Skin of body (tissue), 3 donors: ENCODE measurements around the gene IGLL1. TPM values are rescaled to one million over a fixed set of nuclear protein-coding genes. Genes with fewer than 3 reads are reported as not detected.

Source experiments
- DNase-seq: peaks from one replicate; lab custom pipeline; 2025; lab: John Stamatoyannopoulos, UW
- small RNA-seq: library from RNA; depleted of rRNA; stranded (forward); fragments of <200 nt; gene quantifications from one replicate; pipeline ENCODE3, GENCODE V24; 2014; ENCODE audit warnings: low replicate concordance
- total RNA-seq: library from RNA; depleted of rRNA; stranded (reverse); fragments of >200 nt; gene quantifications from one replicate; pipeline ENCODE4 v1.2.3, GENCODE V29; 2014

IGLL1 gene
- total RNA-seq, 1 donor from 2014 or later = 0.39 TPM

DNA sequence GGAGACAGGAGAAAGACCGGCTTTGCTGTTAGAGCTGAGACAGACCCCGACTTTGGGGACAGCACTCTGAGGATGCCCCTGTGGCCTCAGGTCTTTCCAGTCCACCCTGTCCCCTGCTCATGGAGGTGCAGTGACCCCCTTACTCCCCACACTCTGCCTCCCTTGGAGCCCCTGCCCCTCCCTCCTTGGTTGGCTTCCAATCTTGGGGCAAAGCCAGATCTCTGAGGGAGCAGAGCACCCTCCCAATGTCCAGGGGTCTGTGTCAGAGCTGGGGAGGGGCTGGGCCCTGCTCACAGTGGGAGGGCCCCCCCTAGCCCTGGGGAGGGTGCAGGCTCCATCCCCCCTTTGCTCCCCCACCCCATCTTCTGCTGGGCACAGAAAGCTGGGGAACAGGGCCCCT, 50.0 kb downstream of the IGLL1 start:
- no peak for DNase-seq

DNA sequence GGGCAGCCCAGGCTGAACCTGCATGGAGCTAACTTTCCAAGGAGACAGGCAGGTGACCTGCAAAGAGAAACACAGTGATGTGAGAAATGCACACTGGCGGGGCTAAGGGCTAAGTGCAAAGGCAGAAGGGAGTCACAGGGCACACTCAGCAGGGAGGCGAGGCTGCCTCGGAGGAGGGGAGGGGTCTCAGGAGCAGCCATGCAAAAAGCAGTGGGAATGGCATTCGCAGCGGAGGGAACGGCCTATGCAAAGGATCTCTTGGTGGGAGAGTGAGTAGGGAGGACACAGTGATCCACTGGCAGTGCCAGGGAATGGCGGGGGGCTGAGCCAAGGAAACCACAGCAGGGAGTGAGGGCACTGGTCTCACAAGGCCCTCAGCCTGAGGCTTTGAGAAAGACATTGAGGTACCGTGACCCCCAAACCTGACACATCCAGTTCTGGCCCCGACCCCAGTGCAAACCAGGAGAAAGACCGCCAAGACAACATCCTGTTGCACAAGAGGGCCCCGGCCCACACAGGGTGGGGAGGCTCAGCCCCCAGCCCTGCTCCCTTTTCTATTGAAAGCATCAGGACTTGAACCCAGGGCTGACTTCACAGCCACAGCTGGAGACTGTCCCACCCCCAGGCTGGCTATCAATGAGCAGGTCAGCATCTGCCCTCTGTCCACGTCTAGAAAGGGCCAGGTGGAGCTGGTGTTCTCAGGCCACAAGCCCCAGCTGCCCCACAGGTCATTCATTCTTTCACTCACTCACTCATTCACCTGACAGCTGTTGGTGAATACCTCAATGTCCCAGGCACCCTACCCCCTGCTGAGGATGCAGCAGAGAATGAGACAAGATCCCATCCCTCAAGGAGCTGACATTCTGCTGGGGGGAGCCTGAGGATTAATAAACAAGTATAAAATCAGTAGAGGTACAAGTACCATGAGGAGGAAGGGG, 50.7 kb downstream of the IGLL1 start:
- no peak for DNase-seq

- DNase-seq = no peak
These were observed 51.9 kb downstream of the IGLL1 start for GRCh38 chr22:23527971-23528740.

DNA sequence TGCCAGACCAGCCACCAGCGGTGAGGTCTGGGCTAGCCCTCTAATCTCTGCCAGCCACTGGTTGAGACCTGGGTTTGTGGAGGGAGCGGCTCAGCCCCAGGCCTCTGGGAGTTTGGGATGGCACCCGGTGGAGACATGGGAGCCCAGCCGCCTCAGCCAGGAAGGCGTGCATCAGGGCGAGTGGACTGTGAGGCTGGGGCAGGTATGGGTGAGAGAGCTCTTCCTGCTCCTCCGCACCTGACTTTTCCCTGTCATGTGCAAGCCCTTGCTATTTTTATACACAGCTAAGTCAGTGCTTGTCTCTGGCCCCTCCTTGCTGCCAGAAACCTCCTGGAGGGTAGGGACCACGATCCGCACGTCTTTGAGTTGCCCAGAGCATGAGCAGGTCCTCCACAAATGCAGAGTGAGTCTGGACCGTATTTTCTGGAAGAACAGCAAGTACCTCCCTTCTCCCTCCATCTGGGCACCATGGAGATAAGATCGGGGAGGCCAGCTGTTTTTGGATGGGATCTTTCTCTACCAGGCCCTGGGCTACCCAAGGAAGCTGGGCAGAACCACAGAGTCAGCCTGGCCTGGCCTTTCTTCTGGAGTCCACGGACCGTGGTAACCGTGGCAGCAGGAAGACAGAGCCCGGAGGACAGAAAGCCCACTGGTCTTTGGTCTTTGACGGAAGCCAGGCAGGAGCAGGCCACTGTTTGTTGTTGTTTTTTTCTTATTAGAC, 53.3 kb downstream of the IGLL1 start:
- DNase-seq = no peak

GRCh38 chr22:23525510-23525909, 54.6 kb downstream of the IGLL1 start:
- no peak for DNase-seq

GRCh38 chr22:23524226-23524625, 55.9 kb downstream of the IGLL1 start:
- no peak for DNase-seq

DNA sequence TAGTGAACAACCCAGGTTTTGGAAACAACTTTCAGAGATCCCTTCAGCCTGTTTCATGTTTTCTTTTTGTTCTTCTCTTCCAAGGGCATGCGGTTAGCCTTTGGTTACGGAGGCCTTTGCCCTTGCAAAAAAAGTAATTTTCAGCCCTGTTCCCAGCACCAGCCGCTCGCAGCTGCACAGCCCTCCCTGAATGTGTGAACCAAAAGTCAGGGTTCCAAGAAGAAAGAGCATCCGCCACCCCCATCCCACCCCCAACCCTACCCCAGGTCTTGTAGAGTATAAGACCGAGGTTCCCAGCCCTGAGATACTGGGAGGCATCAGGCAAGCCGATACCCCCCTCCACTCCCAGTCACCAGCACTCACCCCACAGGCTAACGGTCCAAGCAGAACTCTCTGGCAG, 56.4 kb downstream of the IGLL1 start:
- DNase-seq = no peak

Small RNA genes lying within 50 kb of the gene (small RNA-seq; reads per million reads assigned to genes)
- gene AP000346.3 = not detected

Other genes with a start within 250 kb of the IGLL1 start
- gene DRICH1, start 52.0 kb upstream of the IGLL1 start, total RNA-seq = 0.39 TPM
- gene RGL4, start 110.7 kb upstream of the IGLL1 start, total RNA-seq = 2.7 TPM
- gene ZNF70, start 170.8 kb upstream of the IGLL1 start, total RNA-seq = 4.3 TPM
- gene VPREB3, start 174.1 kb upstream of the IGLL1 start, total RNA-seq = not detected
- 0.30 TPM for gene C22orf15, start 182.7 kb upstream of the IGLL1 start, total RNA-seq
- gene CHCHD10, start 187.7 kb upstream of the IGLL1 start, total RNA-seq = 17.1 TPM
- 4.9 TPM for gene MMP11, start 192.6 kb upstream of the IGLL1 start, total RNA-seq
- 24.8 TPM for gene SMARCB1, start 206.7 kb upstream of the IGLL1 start, total RNA-seq